GM13977 (cell line): ENCODE measurements around the gene WDR11.
A peak's percentile ranks its signal among the peaks of the same experiment; 100 is the strongest.

ENCODE experiments used
- DNase-seq: peaks from one replicate; pipeline ENCODE4 v3.0.0; 2012; ENCODE audit warnings: low spot score
- CTCF ChIP-seq: IDR thresholded peaks from 2 replicates; pipeline ENCODE4 v1.5.1; 2012; ENCODE audit warnings: mild to moderate bottlenecking, control low read depth; ENCODE audit not compliant: insufficient read depth; ENCODE audit errors: extremely low read depth, missing control alignments
- in situ Hi-C: fragments of 300-500 bp; cut with MboI; formaldehyde crosslinking; loops from one replicate; pipeline ENCODE4 v1.12.0; 2022; ENCODE audit warnings: low sequenced_read_pairs, low pct_unique_long_range_greater_than_20kb, mixed read lengths, inconsistent platforms; ENCODE audit not compliant: unreplicated experiment

WDR11 gene

GRCh38 chr10:120850911-120851865 is at the start of gene WDR11:
TSS of gene WDR11 (plus strand) at chr10:120851362. CDS start at chr10:120851421, 59 bp downstream.
- peak; percentile 70 for DNase-seq
- TF ChIP-seq CTCF, result no peak
- in situ Hi-C loops, result no loop called here

GRCh38 chr10:120802935-120803334 is 48.2 kb upstream of the WDR11 start:
- in situ Hi-C loops, result no loop called here
- TF ChIP-seq CTCF, result no peak
- no peak for DNase-seq

DNA sequence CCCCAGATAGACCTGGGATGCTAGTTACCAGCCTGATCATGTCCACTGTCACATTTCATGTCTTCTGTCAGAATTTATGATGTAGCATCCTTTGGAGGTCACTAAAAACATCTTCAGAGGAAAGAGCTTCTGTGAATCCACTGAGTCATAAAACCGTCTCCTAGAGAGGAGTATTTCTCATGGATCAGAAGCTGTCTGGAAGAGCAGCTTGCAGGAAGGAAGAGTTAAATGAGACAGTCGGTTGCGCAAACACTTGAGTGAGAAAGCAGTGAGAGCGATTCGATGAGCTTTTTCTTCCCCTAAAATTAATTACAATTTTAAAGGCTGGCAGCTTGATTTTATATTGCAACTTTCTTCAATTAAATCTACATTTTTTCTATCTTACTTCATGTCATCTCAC is 47.2 kb upstream of the WDR11 start:
- no peak for DNase-seq
- TF ChIP-seq CTCF, result no peak
- in situ Hi-C loops, result no loop called here

- in situ Hi-C loops, result no loop called here
- TF ChIP-seq CTCF, result peak; percentile 19
- no peak for DNase-seq
These were observed 45.9 kb upstream of the WDR11 start for GRCh38 chr10:120805014-120805812.

GRCh38 chr10:120806081-120806480 is 45.1 kb upstream of the WDR11 start:
- DNase-seq, result no peak
- no peak for TF ChIP-seq CTCF
- in situ Hi-C loops, result no loop called here

- in situ Hi-C loops, result no loop called here
- TF ChIP-seq CTCF, result no peak
- DNase-seq, result no peak
These were observed 40.9 kb upstream of the WDR11 start for GRCh38 chr10:120810298-120810697.
